ENCODE results near the gene OR51B2.
"Not testable (repeated sequence)": the region's sequence is repeated elsewhere in the genome, so short reads cannot be mapped to it uniquely, and the experiment has no call there.

Gene OR51B2

DNA sequence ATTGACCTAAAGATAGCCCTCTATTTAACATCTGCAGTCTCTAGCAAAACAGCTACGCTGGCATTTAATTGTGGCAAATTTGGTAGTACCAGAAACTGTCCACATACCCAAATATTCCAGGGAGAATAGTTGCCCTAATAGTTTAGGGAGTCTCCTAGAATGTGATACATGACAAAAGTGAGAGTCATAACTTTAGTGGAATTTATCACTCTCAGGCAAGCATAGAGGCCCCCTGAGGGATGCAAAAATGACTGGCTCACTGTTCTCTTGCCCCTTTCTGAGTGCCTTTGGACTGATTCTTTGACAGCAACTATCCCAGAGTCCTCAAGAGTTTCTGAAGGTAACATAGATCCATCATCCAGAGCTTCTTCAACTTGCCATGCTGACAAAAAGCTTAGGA, 20.1 kb downstream of the OR51B2 start:
- no peak overlapping the region for H3K9ac ChIP-seq (ENCODE audit: low read depth, low read length)
- H3K4me1 ChIP-seq (ENCODE audit: control insufficient read depth, insufficient read depth, low read length), result no peaks in the 10 kb centered on the region
- no peaks in the 10 kb centered on the region for H3K9me3 ChIP-seq (ENCODE audit: control insufficient read depth, insufficient read depth, low read length)
- no peaks in the 10 kb centered on the region for H3K27me3 ChIP-seq (ENCODE audit: control insufficient read depth, insufficient read depth, low read length)
- H3K4me3 ChIP-seq (ENCODE audit: low read depth, low read length), result no peak overlapping the region
- H3K36me3 ChIP-seq (ENCODE audit: control insufficient read depth, insufficient read depth, low read length), result no peaks in the 10 kb centered on the region

DNA sequence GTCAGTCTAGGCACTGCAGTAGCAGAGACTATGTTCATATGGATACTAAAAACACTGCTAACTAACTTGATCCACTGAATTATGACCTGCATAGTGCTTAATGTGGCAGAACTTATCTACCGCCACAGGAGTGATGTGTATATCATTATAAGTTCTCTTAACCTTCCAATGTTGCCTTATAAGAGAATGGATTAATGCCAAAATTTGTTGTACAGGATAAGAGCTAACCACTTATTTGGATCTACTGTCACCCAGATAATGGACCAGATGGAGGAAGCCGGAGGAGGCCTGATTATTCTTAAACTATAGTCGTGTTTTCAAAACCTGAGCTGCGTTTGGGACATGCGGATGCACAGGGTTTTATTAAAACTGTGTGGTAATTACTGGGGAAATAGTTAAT, 20.5 kb downstream of the OR51B2 start:
- no peaks in the 10 kb centered on the region for H3K36me3 ChIP-seq (ENCODE audit: control insufficient read depth, insufficient read depth, low read length)
- no peak overlapping the region for H3K9ac ChIP-seq (ENCODE audit: low read depth, low read length)
- H3K4me3 ChIP-seq (ENCODE audit: low read depth, low read length), result no peak overlapping the region
- no peaks in the 10 kb centered on the region for H3K9me3 ChIP-seq (ENCODE audit: control insufficient read depth, insufficient read depth, low read length)
- no peaks in the 10 kb centered on the region for H3K27me3 ChIP-seq (ENCODE audit: control insufficient read depth, insufficient read depth, low read length)
- no peaks in the 10 kb centered on the region for H3K4me1 ChIP-seq (ENCODE audit: control insufficient read depth, insufficient read depth, low read length)

DNA sequence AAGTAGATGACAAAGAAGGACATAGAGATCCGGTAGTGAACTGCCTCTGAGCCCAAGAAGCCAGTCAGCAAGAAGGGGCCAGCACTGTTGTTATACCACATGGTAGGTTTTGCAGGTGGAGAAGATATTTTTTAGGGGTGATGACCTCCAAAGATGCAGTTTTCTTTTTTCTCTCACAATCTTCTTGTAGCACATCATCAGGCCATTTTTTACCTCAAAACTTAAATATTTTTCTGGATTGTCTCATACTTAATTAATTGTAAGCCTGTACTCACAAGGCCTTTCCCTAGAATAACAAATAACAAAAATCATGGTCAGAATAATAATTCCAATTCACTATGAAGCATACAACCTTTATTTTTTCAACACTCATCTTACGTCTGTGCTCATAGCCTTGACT, 22.3 kb downstream of the OR51B2 start, which contains the start of gene OR51B4:
Gene OR51B4 (minus strand): TSS at position 101 of the 400 bp plus-strand sequence. CDS start 0 bp downstream, at position 101.
- H3K27me3 ChIP-seq (ENCODE audit: control insufficient read depth, insufficient read depth, low read length), result no peaks in the 10 kb centered on the region
- H3K4me3 ChIP-seq (ENCODE audit: low read depth, low read length), result no peak within 1 kb of the TSS
- H3K9me3 ChIP-seq (ENCODE audit: control insufficient read depth, insufficient read depth, low read length), result no peaks in the 10 kb centered on the region
- H3K9ac ChIP-seq (ENCODE audit: low read depth, low read length), result no peak within 1 kb of the TSS
- no peaks in the 10 kb centered on the region for H3K36me3 ChIP-seq (ENCODE audit: control insufficient read depth, insufficient read depth, low read length)
- H3K4me1 ChIP-seq (ENCODE audit: control insufficient read depth, insufficient read depth, low read length), result no peaks in the 10 kb centered on the region

DNA sequence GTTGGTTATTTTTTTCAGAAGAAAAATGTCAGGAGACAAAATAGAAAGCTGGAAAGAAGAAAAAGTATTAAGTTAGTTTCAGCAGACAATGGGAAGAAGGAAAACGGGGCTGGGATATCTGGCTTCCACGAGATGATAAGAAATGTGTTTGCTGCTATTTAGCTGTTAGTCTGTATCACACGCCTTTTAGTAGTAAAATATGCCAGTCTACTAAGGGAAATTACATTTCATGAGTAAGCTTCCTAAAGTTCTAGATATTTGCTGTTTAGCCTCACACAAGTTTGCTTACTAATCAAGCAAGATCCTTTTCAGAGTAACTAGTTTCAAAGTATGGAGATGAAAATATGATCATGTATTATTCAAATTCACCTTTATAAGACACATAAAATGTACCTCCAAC, 23.8 kb downstream of the OR51B2 start:
- H3K27me3 ChIP-seq (ENCODE audit: control insufficient read depth, insufficient read depth, low read length), result no peaks in the 10 kb centered on the region
- no peaks in the 10 kb centered on the region for H3K4me1 ChIP-seq (ENCODE audit: control insufficient read depth, insufficient read depth, low read length)
- H3K4me3 ChIP-seq (ENCODE audit: low read depth, low read length), result no peak overlapping the region
- H3K9me3 ChIP-seq (ENCODE audit: control insufficient read depth, insufficient read depth, low read length), result no peaks in the 10 kb centered on the region
- no peaks in the 10 kb centered on the region for H3K36me3 ChIP-seq (ENCODE audit: control insufficient read depth, insufficient read depth, low read length)
- no peak overlapping the region for H3K9ac ChIP-seq (ENCODE audit: low read depth, low read length)

DNA sequence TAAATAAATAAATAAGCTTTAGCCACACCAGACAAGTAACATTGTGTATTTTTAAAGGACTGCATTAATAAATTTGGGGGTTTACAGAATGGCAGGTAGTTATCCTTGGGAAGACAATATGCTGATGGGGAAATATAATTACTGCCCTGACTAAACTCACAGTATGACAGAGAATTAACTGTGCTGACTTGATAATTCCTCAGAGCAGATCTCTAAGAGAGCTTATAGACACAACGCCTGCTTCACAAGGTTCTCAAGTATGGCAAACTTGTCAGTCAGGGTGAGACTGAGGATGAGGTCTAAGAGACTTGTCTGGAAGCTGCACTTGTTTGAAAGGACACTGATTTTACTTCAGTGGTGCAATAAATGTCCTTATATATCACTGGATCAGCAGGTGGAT, 25.6 kb downstream of the OR51B2 start:
- Histone ChIP-seq H3K4me3 (ENCODE audit: low read depth, low read length) (no peak overlapping the region), H3K36me3 (ENCODE audit: control insufficient read depth, insufficient read depth, low read length) (no peaks in the 10 kb centered on the region), H3K4me1 (ENCODE audit: control insufficient read depth, insufficient read depth, low read length) (no peaks in the 10 kb centered on the region), H3K9me3 (ENCODE audit: control insufficient read depth, insufficient read depth, low read length) (no peaks in the 10 kb centered on the region), H3K9ac (ENCODE audit: low read depth, low read length) (no peak overlapping the region), H3K27me3 (ENCODE audit: control insufficient read depth, insufficient read depth, low read length) (no peaks in the 10 kb centered on the region)

DNA sequence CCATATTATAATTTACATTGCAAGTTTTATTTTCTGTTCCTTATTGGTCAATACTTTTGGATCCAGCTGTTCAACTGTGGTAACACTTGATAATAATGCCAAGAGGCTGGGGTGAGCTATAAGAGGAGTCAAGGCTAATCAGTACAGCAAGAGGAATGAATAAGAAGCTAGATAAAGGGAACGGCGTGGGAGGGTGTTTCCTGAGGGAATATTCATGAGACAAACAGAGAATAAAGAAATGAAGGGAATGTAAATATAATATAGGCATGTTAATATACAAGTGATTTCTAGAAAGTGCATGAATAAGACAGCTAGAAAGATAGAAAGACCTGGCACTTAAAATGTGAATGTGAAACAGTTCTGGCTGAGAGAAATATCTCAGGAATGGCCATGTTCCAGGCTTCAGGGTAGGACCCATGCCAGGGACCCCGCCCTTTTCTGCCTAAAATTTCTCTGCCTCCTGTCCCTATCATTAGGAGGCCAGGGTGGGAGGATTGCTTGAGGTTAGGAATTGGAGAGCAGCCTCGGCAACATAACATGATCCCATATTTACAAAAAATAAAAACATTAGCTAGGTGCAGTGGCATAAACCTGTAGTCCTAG, 26.3 kb downstream of the OR51B2 start:
- Histone ChIP-seq H3K9me3 (ENCODE audit: control insufficient read depth, insufficient read depth, low read length) (no peaks in the 10 kb centered on the region), H3K27me3 (ENCODE audit: control insufficient read depth, insufficient read depth, low read length) (no peaks in the 10 kb centered on the region), H3K4me3 (ENCODE audit: low read depth, low read length) (no peak overlapping the region), H3K9ac (ENCODE audit: low read depth, low read length) (no peak overlapping the region), H3K4me1 (ENCODE audit: control insufficient read depth, insufficient read depth, low read length) (no peaks in the 10 kb centered on the region), H3K36me3 (ENCODE audit: control insufficient read depth, insufficient read depth, low read length) (no peaks in the 10 kb centered on the region)

DNA sequence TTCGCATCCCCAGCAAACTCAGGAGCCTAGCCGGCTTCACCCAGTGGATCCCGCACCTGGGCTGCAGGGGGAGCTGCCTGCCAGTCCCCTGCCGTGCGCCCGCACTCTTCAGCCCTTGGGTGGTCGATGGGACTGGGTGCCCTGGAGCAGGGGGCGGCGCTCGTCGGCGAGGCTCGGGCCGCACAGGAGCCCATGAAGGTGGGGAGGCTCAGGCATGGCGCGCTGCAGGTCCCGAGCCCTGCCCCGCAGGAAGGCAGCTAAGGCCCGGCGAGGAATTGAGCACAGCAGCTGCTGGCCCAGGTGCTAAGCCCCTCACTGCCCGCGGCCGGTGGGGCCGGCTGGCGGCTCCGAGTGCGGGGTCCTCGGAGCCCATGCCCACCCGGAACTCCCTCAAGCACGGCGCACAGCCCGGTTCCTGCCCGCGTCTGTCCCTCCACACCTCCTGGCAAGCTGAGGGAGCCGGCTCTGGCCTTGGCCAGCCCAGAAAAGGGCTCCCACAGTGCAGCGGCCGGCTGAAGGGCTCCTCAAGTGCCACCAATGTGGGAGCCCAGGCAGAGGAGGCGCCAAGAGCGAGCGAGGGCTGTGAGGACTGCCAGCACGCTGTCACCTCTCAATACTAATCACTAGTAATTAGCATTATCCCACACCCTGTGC, 29.6 kb downstream of the OR51B2 start:
- H3K36me3 ChIP-seq (ENCODE audit: control insufficient read depth, insufficient read depth, low read length); H3K27me3 ChIP-seq (ENCODE audit: control insufficient read depth, insufficient read depth, low read length); H3K4me3 ChIP-seq (ENCODE audit: low read depth, low read length); H3K9ac ChIP-seq (ENCODE audit: low read depth, low read length); H3K4me1 ChIP-seq (ENCODE audit: control insufficient read depth, insufficient read depth, low read length); H3K9me3 ChIP-seq (ENCODE audit: control insufficient read depth, insufficient read depth, low read length): not testable (repeated sequence)

DNA sequence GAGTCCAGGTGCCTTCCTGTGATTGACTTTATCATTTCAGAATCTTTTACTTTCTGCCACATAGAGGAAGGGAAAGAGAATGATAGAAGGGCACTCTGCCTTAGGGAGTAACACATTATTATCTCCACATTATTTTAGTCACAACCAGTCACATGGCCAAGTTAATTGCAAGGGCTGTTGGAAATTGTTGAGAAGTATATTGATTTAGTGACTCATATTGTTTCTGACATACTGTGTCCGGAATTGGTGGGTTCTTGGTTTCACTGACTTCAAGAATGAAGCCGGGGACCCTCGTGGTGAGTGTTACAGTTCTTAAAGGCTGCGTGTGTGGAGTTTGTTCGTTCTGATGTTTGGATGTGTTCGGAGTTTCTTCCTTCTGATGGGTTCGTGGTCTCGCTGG, 31.1 kb downstream of the OR51B2 start:
- no peaks in the 10 kb centered on the region for H3K4me1 ChIP-seq (ENCODE audit: control insufficient read depth, insufficient read depth, low read length)
- H3K9me3 ChIP-seq (ENCODE audit: control insufficient read depth, insufficient read depth, low read length), result no peaks in the 10 kb centered on the region
- no peaks in the 10 kb centered on the region for H3K36me3 ChIP-seq (ENCODE audit: control insufficient read depth, insufficient read depth, low read length)
- no peak overlapping the region for H3K4me3 ChIP-seq (ENCODE audit: low read depth, low read length)
- no peaks in the 10 kb centered on the region for H3K27me3 ChIP-seq (ENCODE audit: control insufficient read depth, insufficient read depth, low read length)
- H3K9ac ChIP-seq (ENCODE audit: low read depth, low read length), result no peak overlapping the region

DNA sequence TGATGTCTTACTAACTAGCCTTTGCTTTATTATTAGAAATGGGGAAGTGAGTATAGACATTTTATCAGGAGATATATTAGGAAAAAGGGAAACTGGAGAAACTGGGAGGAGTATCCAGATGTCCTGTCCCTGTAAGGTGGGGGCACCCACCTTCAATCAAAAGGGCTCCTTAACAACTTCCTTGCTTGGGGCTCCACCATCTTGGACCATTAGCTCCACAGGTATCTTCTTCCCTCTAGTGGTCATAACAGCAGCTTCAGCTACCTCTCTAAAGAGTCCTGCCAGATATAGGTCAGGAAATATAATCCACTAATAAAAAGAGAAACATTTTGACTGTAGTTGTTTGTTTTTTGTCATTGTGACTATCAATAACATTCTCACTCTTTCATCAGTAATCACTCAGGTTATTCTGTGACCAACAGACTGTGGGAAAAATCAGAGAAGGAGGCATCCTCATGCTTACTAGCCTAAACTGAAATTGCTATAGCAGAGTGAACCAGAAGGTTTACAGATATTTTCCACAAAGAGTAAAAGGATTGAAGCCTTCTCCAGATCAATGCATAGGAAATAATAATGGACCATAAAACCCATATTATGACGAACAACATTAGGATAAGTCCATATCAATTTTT, 32.8 kb downstream of the OR51B2 start:
- Histone ChIP-seq H3K36me3 (ENCODE audit: control insufficient read depth, insufficient read depth, low read length) (no peaks in the 10 kb centered on the region), H3K9ac (ENCODE audit: low read depth, low read length) (no peak overlapping the region), H3K9me3 (ENCODE audit: control insufficient read depth, insufficient read depth, low read length) (no peaks in the 10 kb centered on the region), H3K4me3 (ENCODE audit: low read depth, low read length) (no peak overlapping the region), H3K4me1 (ENCODE audit: control insufficient read depth, insufficient read depth, low read length) (no peaks in the 10 kb centered on the region), H3K27me3 (ENCODE audit: control insufficient read depth, insufficient read depth, low read length) (no peaks in the 10 kb centered on the region)

DNA sequence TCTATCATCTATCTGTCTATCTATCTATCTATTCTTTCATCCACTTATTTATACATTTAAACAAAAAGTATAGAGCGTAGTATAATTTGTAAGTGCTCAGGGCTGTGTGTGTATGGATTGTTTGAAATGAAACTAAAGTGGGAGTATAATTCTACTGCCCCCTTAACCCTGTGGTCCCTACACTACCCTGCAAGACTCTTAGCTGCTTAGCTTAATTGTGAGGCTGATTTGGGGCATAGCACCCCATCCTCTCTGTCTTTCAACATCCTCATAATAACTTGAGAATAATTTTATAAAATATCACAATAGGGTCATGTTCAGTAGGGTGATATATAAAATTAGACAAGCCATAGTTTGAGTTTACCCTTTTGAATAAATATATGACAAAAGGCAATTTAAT, 34.0 kb downstream of the OR51B2 start:
- no peak overlapping the region for H3K9ac ChIP-seq (ENCODE audit: low read depth, low read length)
- no peak overlapping the region for H3K4me3 ChIP-seq (ENCODE audit: low read depth, low read length)
- no peaks in the 10 kb centered on the region for H3K4me1 ChIP-seq (ENCODE audit: control insufficient read depth, insufficient read depth, low read length)
- H3K27me3 ChIP-seq (ENCODE audit: control insufficient read depth, insufficient read depth, low read length), result no peaks in the 10 kb centered on the region
- H3K9me3 ChIP-seq (ENCODE audit: control insufficient read depth, insufficient read depth, low read length), result no peaks in the 10 kb centered on the region
- no peaks in the 10 kb centered on the region for H3K36me3 ChIP-seq (ENCODE audit: control insufficient read depth, insufficient read depth, low read length)

DNA sequence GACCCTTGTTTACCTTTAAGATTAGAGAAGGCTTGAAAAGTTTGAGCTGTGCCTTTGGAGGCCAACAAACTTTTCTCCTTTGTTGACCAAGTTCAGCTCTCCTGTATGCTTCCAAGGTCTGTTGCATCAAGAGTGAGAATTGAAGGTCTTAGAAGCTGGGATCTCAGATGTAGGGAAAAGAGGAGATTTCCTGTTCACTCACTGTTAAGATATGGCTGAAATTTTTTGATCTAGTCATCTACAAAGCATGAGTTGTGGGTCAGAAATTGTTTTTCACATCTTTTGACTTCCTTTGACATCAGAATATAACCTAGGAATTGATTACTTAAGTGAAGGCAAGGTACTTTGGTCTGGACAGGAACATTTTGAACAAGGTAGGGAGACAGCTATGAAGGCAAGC, 34.4 kb downstream of the OR51B2 start:
- Histone ChIP-seq H3K9me3 (ENCODE audit: control insufficient read depth, insufficient read depth, low read length) (no peaks in the 10 kb centered on the region), H3K4me1 (ENCODE audit: control insufficient read depth, insufficient read depth, low read length) (no peaks in the 10 kb centered on the region), H3K27me3 (ENCODE audit: control insufficient read depth, insufficient read depth, low read length) (no peaks in the 10 kb centered on the region), H3K4me3 (ENCODE audit: low read depth, low read length) (no peak overlapping the region), H3K36me3 (ENCODE audit: control insufficient read depth, insufficient read depth, low read length) (no peaks in the 10 kb centered on the region), H3K9ac (ENCODE audit: low read depth, low read length) (no peak overlapping the region)

DNA sequence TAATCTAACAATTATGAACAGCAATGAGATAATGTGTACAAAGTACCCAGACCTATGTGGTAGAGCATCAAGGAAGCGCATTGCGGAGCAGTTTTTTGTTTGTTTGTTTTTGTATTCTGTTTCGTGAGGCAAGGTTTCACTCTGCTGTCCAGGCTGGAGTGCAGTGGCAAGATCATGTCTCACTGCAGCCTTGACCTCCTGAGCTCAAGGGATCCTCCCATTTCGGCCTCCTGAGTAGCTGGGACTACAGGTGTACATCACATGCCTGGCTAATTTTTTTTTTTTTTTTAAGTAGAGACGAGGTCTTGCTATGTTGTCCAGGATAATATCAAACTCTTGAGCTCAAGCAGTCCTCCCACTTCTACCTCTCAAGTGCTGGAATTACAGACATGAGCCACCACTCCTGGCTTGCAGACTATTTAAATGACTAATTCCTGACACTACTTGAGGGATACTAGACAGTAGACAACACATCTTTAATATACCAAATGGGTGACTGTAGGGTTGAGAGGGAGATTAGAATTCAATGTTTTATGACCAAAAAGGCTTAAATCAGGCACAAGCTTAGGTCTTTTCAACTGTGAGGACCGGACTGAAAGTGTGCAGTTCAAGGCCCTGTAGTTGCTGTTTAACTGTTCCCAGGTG, 35.1 kb downstream of the OR51B2 start:
- H3K9ac ChIP-seq (ENCODE audit: low read depth, low read length), result no peak overlapping the region
- H3K27me3 ChIP-seq (ENCODE audit: control insufficient read depth, insufficient read depth, low read length), result no peaks in the 10 kb centered on the region
- no peaks in the 10 kb centered on the region for H3K36me3 ChIP-seq (ENCODE audit: control insufficient read depth, insufficient read depth, low read length)
- H3K9me3 ChIP-seq (ENCODE audit: control insufficient read depth, insufficient read depth, low read length), result no peaks in the 10 kb centered on the region
- no peaks in the 10 kb centered on the region for H3K4me1 ChIP-seq (ENCODE audit: control insufficient read depth, insufficient read depth, low read length)
- no peak overlapping the region for H3K4me3 ChIP-seq (ENCODE audit: low read depth, low read length)
